VCaP (cell line): ENCODE measurements around the gene TSHZ2.

ENCODE experiments used
- H3K27ac ChIP-seq: fragments of 450-650 bp; 2 replicates; pipeline ENCODE4 v1.5.1; 2017
- CTCF ChIP-seq: fragments of 450-650 bp; conservative IDR thresholded peaks from 2 replicates; pipeline ENCODE4 v1.5.1; 2017; ENCODE audit warnings: mild to moderate bottlenecking, moderate library complexity

TSHZ2 gene

GRCh38 chr20:53303413-53303760 lies 331.2 kb downstream of the TSHZ2 start:
- no peak for TF ChIP-seq CTCF
- no peak overlapping the region for H3K27ac ChIP-seq

GRCh38 chr20:53304146-53304545 lies 332.0 kb downstream of the TSHZ2 start:
- no peak overlapping the region for H3K27ac ChIP-seq
- no peak for TF ChIP-seq CTCF

DNA sequence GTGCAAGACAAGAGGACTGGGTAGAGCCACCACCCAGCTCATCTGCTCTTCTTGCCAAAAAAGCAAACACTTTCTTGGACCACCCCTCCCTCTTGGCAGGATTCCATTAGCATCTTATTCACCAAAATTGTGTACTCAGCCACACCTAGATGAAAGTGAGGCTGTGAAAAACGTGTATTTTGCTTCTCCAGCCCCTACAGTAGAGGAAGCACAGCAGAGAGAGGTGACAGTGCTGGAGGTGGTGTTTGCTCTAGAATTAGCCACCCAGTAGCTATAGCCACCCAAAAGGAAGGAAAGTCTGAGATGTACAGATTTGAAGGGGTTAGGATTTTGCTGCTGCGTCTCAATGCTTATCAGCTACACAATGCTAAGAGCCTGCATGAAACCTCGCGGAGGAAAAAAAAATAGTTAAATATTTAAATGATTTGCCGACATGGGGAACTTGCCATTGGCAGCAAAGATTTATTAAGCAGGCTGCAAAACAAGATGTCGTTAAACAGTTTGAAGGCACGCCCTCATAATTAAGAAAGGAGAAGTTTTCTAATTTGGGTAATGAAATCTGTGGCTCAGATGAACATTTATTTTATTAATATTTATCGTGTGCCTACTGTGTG lies 334.1 kb downstream of the TSHZ2 start:
- TF ChIP-seq CTCF = no peak
- no peak overlapping the region for H3K27ac ChIP-seq

DNA sequence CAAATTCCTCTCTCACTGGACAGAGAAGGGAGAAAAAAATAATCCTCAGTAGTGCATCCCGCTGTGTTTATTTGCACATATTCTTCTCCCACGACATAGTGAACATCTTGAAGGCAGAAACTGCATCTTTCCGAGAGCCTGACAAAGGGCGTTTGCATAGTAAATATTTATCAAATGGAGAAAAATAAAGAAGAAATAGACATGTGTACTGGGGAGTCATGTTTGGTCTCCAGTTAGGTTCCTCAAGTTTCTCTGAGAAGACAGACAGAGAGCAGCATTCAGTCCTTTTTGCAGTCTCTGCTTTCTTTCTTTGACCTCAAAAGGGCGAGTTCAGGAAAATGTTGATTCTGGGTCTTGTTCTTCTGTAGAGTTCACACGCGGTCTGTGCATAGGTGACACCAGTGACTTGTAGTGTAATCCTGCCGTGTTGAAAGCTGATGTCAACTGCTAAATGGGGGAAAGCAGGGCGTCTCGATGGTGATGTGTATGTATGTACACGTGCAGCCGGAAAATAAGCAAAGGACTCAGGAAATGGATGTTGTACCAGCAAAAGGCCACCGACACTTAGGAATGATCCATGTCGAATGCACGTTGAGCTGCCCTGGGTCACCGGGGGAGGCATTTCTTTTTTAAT lies 335.9 kb downstream of the TSHZ2 start:
- TF ChIP-seq CTCF = no peak
- no peak overlapping the region for H3K27ac ChIP-seq

DNA sequence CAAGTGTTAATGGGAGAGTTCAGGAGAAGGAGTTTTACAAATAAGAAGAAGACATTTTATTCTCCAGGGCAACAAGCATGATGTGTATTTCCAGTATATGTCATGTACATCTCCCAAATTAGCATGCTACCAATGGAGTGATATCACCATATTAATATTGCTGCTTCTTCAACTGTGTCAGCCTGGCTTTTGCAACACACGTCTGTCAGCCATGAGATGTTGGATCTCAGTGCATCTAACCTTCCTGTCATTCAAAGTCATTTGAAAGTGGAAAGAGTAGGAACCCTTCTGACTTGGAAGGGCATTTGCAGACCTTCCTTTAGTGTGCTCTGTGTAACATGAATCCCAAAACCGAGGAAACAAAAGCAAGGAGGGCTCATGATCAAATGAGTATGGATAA lies 337.4 kb downstream of the TSHZ2 start:
- TF ChIP-seq CTCF = no peak
- H3K27ac ChIP-seq = no peak overlapping the region

- no peak for TF ChIP-seq CTCF
- no peak overlapping the region for H3K27ac ChIP-seq
These were observed 340.8 kb downstream of the TSHZ2 start for GRCh38 chr20:53312957-53313356.

GRCh38 chr20:53316206-53316937 lies 344.2 kb downstream of the TSHZ2 start:
- H3K27ac ChIP-seq = no peak overlapping the region
- TF ChIP-seq CTCF = no peak
